Bronchial epithelial cell (primary cell): Measurements from ENCODE around the gene ANGPTL8. TPM values are rescaled to one million over a fixed set of nuclear protein-coding genes. Genes with fewer than 3 reads are reported as not detected.

ENCODE experiments used
- DNase-seq: peaks from one replicate; pipeline ENCODE4 v3.0.0-alpha.2; 2010; ENCODE audit warnings: low read depth
- FAIRE-seq: peaks from 2 replicates; lab custom pipeline; 2011; peaks lifted over from hg19 to GRCh38; lab: Jason Lieb, UNC
- H3K27me3 ChIP-seq: 2 replicates; pipeline ENCODE4 v1.5.1; 2011; ENCODE audit warnings: low read length; ENCODE audit not compliant: control insufficient read depth, insufficient read depth
- H3K36me3 ChIP-seq: 2 replicates; pipeline ENCODE4 v1.5.1; 2011; ENCODE audit warnings: low read length; ENCODE audit not compliant: control insufficient read depth, insufficient read depth
- H3K4me3 ChIP-seq: 2 replicates; pipeline ENCODE4 v1.5.1; 2011; ENCODE audit warnings: mild to moderate bottlenecking, low read depth, low read length, control low read depth
- total RNA-seq: library from RNA; depleted of rRNA; stranded (reverse); fragments of >200 nt; gene quantifications from 2 replicates; pipeline ENCODE4 v1.2.1, GENCODE V29; 2014
- TF ChIP-seq, protein P1 (sequence below): IDR thresholded peaks from 2 replicates; pipeline ENCODE4 v1.5.1; 2011; ENCODE audit warnings: mild to moderate bottlenecking, moderate library complexity, low read length, control low read depth, inconsistent platforms; ENCODE audit not compliant: insufficient read depth, severe bottlenecking

Gene ANGPTL8
- total RNA-seq, 1 donor from 2014 or later = not detected

DNA sequence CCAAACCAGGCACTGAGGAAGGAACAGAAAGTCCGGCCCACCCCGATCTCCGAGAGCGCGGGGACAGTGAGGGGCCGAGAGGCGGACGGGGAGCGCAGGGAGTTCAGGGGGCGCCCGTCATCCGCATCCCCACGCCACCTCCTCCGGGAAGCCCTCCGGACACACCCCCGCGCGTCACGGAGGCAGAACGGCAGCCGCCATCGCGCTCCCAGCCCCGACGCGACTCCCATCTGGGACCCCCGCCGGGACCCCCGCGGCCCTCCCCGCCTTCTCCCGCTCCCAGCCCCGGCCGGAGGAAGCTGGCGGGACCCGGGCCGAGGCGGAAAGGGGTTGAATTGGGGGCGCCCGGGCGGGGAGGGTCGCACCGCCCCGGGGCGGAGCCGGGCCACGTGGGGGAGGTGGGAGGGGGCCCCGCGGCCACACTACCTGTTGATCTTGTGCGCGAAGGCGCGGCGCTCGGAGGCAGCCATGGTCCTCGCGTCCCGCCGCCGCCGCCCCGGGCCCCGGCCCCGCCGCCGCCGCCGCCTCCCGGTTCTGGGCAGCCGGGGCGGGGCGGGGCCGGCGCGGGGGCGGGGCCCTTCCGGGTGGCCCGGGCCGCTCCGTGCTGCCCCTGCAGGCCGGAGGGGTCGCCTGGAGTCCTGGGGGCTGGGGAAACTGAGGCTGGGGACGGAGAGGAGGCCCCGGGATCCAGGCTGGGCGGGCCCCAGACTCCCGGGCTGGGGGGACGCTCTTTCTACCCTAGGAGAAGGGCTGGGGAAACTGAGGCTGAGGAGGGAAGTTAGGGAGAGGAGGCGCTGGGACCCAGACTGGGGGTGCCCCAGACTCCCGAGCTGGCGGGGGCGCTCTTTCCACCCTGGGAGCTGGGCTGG is 22.8 kb downstream of the ANGPTL8 start, which contains the start of gene DOCK6:
TSS of gene DOCK6 (minus strand) at position 554 of the 869 bp plus-strand sequence. CDS start at position 470, 84 bp downstream.
- H3K27me3 ChIP-seq = no peaks in the 10 kb centered on the region
- no peak for FAIRE-seq
- TF ChIP-seq, protein P1, sequence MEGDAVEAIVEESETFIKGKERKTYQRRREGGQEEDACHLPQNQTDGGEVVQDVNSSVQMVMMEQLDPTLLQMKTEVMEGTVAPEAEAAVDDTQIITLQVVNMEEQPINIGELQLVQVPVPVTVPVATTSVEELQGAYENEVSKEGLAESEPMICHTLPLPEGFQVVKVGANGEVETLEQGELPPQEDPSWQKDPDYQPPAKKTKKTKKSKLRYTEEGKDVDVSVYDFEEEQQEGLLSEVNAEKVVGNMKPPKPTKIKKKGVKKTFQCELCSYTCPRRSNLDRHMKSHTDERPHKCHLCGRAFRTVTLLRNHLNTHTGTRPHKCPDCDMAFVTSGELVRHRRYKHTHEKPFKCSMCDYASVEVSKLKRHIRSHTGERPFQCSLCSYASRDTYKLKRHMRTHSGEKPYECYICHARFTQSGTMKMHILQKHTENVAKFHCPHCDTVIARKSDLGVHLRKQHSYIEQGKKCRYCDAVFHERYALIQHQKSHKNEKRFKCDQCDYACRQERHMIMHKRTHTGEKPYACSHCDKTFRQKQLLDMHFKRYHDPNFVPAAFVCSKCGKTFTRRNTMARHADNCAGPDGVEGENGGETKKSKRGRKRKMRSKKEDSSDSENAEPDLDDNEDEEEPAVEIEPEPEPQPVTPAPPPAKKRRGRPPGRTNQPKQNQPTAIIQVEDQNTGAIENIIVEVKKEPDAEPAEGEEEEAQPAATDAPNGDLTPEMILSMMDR = peak; percentile 44
- no peaks in the 10 kb centered on the region for H3K36me3 ChIP-seq
- DNase-seq = no peak
- H3K4me3 ChIP-seq = peak within 1 kb of the TSS; percentile 72

DNA sequence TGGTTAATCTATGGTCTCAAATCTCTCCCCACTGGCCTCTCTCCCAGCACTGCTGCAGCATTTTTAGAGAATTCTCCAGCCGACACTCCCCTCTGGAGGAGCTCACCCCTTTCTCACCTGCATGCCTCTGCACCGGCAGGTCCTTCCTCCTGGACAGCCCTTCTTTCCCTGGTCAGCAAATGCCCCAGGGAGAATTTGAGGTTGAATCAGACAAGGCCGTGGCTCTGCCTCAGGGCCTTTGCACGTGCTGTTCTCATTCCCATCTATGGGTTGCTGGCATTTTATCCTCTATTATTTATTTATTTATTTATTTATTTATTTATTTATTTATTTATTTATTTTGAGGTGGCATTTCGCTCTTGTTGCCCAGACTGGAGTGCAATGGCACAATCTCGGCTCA is 24.3 kb downstream of the ANGPTL8 start:
- H3K36me3 ChIP-seq = no peaks in the 10 kb centered on the region
- no peaks in the 10 kb centered on the region for H3K27me3 ChIP-seq
- no peak for FAIRE-seq
- H3K4me3 ChIP-seq = no peak overlapping the region
- TF ChIP-seq, protein P1 = no peak
- DNase-seq = no peak

DNA sequence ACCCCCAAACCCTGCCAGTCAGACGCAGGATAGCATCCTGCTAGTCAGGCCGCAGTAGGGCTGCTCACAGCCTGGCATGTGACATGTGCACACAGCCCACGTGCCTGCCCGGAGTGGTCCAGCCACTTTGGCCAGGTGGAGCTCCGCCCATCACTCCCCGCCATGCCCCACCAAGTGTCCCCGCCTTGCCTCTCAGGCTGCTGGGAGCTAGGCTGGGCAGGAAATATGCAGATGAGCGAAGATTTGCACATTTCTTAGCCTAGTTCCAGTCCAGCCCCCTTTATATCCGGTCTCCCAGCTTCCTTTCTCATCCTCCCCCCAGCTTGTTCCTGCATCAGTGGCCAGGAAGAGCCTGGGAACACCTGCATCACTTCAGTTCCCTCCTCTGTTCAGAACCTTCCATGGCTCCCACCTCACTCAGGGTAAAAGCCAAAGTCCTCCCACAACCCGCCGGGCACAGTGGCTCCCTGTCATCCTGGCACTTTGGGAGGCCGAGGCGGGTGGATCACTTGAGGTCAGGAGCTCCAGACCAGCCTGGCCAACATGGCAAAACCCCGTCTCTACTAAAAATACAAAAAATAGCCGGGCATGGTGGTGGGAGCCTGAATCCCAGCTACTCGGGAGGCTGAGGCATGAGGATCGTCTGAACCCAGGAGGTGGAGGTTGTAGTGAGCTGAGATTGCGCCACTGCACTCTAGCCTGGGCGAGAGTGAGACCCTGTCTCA is 25.2 kb downstream of the ANGPTL8 start:
- no peaks in the 10 kb centered on the region for H3K36me3 ChIP-seq
- H3K27me3 ChIP-seq = no peaks in the 10 kb centered on the region
- H3K4me3 ChIP-seq = no peak overlapping the region
- TF ChIP-seq, protein P1 = no peak
- DNase-seq (peak; percentile 87), FAIRE-seq (no peak)

DNA sequence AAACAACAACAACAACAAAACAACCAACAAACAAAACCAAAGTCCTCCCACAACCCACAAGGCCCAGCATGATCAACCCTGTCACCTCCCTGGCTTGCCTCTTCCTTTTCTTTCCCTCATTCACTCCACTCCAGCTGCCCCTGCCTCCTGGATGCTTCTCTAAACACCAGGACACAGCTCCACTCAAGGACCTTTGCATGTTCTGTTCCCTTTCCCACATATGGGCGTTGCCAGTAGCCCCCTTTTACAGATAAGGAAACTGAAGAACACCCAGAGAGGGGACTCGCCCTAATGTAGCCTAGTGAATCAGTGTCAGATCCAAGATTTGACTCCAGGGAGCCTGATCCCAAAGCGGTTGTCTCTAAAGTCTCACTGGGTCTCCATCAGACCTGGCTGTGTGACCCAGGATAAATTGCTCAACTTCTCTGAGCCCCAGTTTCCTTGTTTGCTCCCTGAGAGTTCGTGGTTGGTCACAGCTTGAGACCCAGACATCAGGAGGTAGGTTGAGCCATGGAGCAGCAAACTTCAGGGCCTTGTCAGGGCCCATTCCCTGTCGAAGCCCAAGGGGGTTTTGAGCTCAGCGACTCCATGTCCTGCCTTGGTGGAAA is 25.9 kb downstream of the ANGPTL8 start:
- no peak for DNase-seq
- TF ChIP-seq, protein P1 = no peak
- no peak for FAIRE-seq
- Histone ChIP-seq H3K36me3 (no peaks in the 10 kb centered on the region), H3K27me3 (no peaks in the 10 kb centered on the region), H3K4me3 (no peak overlapping the region)

DNA sequence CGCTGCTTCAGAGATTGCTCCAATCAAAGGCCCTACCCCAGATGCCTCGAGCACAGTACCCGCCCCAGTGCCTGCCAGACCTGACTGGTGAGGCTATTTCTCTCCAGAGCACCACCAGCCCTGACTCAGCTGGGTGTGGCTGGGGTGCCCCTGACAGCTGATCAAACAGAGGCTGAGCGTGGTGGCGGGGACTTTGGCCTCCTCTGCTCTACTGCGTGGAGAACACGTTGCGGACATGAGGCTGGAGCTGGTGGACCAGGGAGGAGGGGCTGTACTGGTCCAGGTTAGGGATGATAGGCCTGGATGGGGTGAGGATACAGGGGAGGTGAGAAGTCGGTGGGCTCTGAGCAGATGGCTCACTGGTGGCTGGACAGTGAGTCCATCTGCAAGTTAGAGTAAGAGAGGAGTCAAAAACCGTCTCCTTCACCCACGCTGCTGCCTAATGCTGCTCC is 26.4 kb downstream of the ANGPTL8 start:
- no peaks in the 10 kb centered on the region for H3K27me3 ChIP-seq
- H3K4me3 ChIP-seq = no peak overlapping the region
- TF ChIP-seq, protein P1 = no peak
- H3K36me3 ChIP-seq = no peaks in the 10 kb centered on the region
- FAIRE-seq (peak; percentile 55), DNase-seq (peak; percentile 92)
